DOHH2 (cell line): ENCODE results near the gene GNG12.
A peak's percentile ranks its signal among the peaks of the same experiment; 100 is the strongest.

Source experiments
- H3F3A ChIP-seq: fragments of 200-600 bp; sonication (generic), shearing (Covaris generic); 2 replicates; pipeline ENCODE4 v1.6.0; 2016; ENCODE audit warnings: antibody characterized with exemption, mild to moderate bottlenecking; ENCODE audit not compliant: control insufficient read depth, insufficient read depth
- H3K27ac ChIP-seq: fragments of 200-600 bp; sonication (generic); 2 replicates; pipeline ENCODE4 v1.5.1; 2014; ENCODE audit warnings: low read depth, mild to moderate bottlenecking, low read length, moderate library complexity
- H3K27me3 ChIP-seq: fragments of 200-600 bp; sonication (generic); 2 replicates; pipeline ENCODE4 v1.6.1; 2014; ENCODE audit warnings: mild to moderate bottlenecking, low read length, mixed read lengths; ENCODE audit not compliant: control insufficient read depth
- H3K36me3 ChIP-seq: fragments of 200-600 bp; sonication (generic); 2 replicates; pipeline ENCODE4 v1.6.1; 2014; ENCODE audit warnings: mild to moderate bottlenecking, low read length, moderate library complexity, mixed read lengths; ENCODE audit not compliant: control insufficient read depth
- H3K4me1 ChIP-seq: fragments of 200-600 bp; sonication (generic); 2 replicates; pipeline ENCODE4 v1.6.1; 2014; ENCODE audit warnings: mild to moderate bottlenecking, low read length, mixed read lengths; ENCODE audit not compliant: control insufficient read depth
- H3K4me2 ChIP-seq: fragments of 200-600 bp; sonication (generic); 2 replicates; pipeline ENCODE4 v1.6.0; 2014; ENCODE audit warnings: mild to moderate bottlenecking, low read length, moderate library complexity
- H3K4me3 ChIP-seq: fragments of 200-600 bp; sonication (generic); 2 replicates; pipeline ENCODE4 v1.5.1; 2014; ENCODE audit warnings: mild to moderate bottlenecking, low read length, mixed read lengths
- H3K79me2 ChIP-seq: fragments of 200-600 bp; sonication (generic); 2 replicates; pipeline ENCODE4 v1.6.1; 2014; ENCODE audit warnings: mild to moderate bottlenecking, low read length, mixed read lengths; ENCODE audit not compliant: control insufficient read depth
- H3K9me2 ChIP-seq: fragments of 200-600 bp; sonication (generic); replicated peaks from 2 replicates; pipeline ENCODE4 v1.6.1; 2014; ENCODE audit warnings: mild to moderate bottlenecking, low read length, mixed read lengths; ENCODE audit not compliant: control insufficient read depth
- H3K9me3 ChIP-seq: fragments of 200-600 bp; sonication (generic); 2 replicates; pipeline ENCODE4 v1.6.1; 2014; ENCODE audit warnings: antibody characterized with exemption, low read length, mixed read lengths; ENCODE audit not compliant: control insufficient read depth, insufficient read depth
- H4K20me1 ChIP-seq: fragments of 200-600 bp; sonication (generic); 2 replicates; pipeline ENCODE4 v1.6.0; 2014; ENCODE audit warnings: low read depth, mild to moderate bottlenecking, antibody characterized with exemption, low read length, moderate library complexity; ENCODE audit not compliant: control insufficient read depth, insufficient read depth
- CTCF ChIP-seq: fragments of 200-600 bp; sonication (generic); IDR thresholded peaks from one replicate; pipeline ENCODE4 v1.5.1; 2014; ENCODE audit warnings: antibody characterized with exemption, mild to moderate bottlenecking, low read depth, low read length; ENCODE audit not compliant: poor library complexity, severe bottlenecking
- EZH2phosphoT487 ChIP-seq: fragments of 200-600 bp; sonication (generic); IDR thresholded peaks from 2 replicates; pipeline ENCODE4 v1.6.1; 2017; ENCODE audit warnings: borderline replicate concordance, mild to moderate bottlenecking, antibody characterized with exemption, low read length, moderate library complexity, mixed read lengths

GNG12 gene

GRCh38 chr1:67760030-67760821 is 73.0 kb downstream of the GNG12 start:
- H3K4me2 ChIP-seq: no peak overlapping the region
- H3K9me3 ChIP-seq: no peaks in the 10 kb centered on the region
- no peak overlapping the region for H3K4me3 ChIP-seq
- H3K4me1 ChIP-seq: peaks cover 19% of the 10 kb centered on the region
- no peaks in the 10 kb centered on the region for H4K20me1 ChIP-seq
- H3K9me2 ChIP-seq: no peaks in the 10 kb centered on the region
- no peaks in the 10 kb centered on the region for H3K79me2 ChIP-seq
- no peaks in the 10 kb centered on the region for H3K36me3 ChIP-seq
- peaks cover 22% of the 10 kb centered on the region for H3K27me3 ChIP-seq
- no peaks in the 10 kb centered on the region for H3F3A ChIP-seq
- H3K27ac ChIP-seq: no peak overlapping the region
- TF ChIP-seq CTCF: peak; percentile 69
- TF ChIP-seq EZH2phosphoT487: no peak

GRCh38 chr1:67759692-67760029 is 73.6 kb downstream of the GNG12 start:
- no peaks in the 10 kb centered on the region for H3F3A ChIP-seq
- no peaks in the 10 kb centered on the region for H4K20me1 ChIP-seq
- no peaks in the 10 kb centered on the region for H3K9me2 ChIP-seq
- no peak overlapping the region for H3K4me2 ChIP-seq
- H3K4me1 ChIP-seq: peaks cover 25% of the 10 kb centered on the region
- H3K9me3 ChIP-seq: no peaks in the 10 kb centered on the region
- H3K79me2 ChIP-seq: no peaks in the 10 kb centered on the region
- no peaks in the 10 kb centered on the region for H3K36me3 ChIP-seq
- H3K4me3 ChIP-seq: no peak overlapping the region
- no peak overlapping the region for H3K27ac ChIP-seq
- TF ChIP-seq EZH2phosphoT487 (no peak), CTCF (no peak)
- H3K27me3 ChIP-seq: peaks cover 22% of the 10 kb centered on the region

- H3K4me3 ChIP-seq: no peak overlapping the region
- H3K79me2 ChIP-seq: no peaks in the 10 kb centered on the region
- no peaks in the 10 kb centered on the region for H3K9me3 ChIP-seq
- H3K4me2 ChIP-seq: no peak overlapping the region
- H3K9me2 ChIP-seq: no peaks in the 10 kb centered on the region
- H3K4me1 ChIP-seq: peaks cover 25% of the 10 kb centered on the region
- no peaks in the 10 kb centered on the region for H3F3A ChIP-seq
- H3K27me3 ChIP-seq: peaks cover 16% of the 10 kb centered on the region
- no peaks in the 10 kb centered on the region for H3K36me3 ChIP-seq
- TF ChIP-seq CTCF (no peak), EZH2phosphoT487 (no peak)
- no peak overlapping the region for H3K27ac ChIP-seq
- no peaks in the 10 kb centered on the region for H4K20me1 ChIP-seq
Measured at GRCh38 chr1:67759066-67759465, 74.2 kb downstream of the GNG12 start.

GRCh38 chr1:67755619-67756018 is 77.6 kb downstream of the GNG12 start:
- Histone ChIP-seq H3K4me3 (peak overlapping the region; percentile 10; the same call in 1 of the 2 replicates), H3K9me3 (no peaks in the 10 kb centered on the region), H3K4me2 (peak overlapping the region; percentile 32), H3K36me3 (no peaks in the 10 kb centered on the region), H3K27me3 (no peaks in the 10 kb centered on the region), H3K27ac (no peak overlapping the region), H3K4me1 (peaks cover 25% of the 10 kb centered on the region), H4K20me1 (no peaks in the 10 kb centered on the region), H3K79me2 (no peaks in the 10 kb centered on the region), H3F3A (no peaks in the 10 kb centered on the region), H3K9me2 (no peaks in the 10 kb centered on the region)
- TF ChIP-seq EZH2phosphoT487: no peak
- no peak for TF ChIP-seq CTCF
